NCI-H2081 (cell line): ENCODE measurements around the gene H6PD.
A peak's percentile ranks its signal among the peaks of the same experiment; 100 is the strongest.

Experiments
- DNase-seq, 2 experiments: peaks; one replicate each; lab custom pipeline; 2025; lab: John Stamatoyannopoulos, UW

Gene H6PD

GRCh38 chr1:9279172-9279840, 44.7 kb downstream of the H6PD start:
- DNase-seq, result no peak

DNA sequence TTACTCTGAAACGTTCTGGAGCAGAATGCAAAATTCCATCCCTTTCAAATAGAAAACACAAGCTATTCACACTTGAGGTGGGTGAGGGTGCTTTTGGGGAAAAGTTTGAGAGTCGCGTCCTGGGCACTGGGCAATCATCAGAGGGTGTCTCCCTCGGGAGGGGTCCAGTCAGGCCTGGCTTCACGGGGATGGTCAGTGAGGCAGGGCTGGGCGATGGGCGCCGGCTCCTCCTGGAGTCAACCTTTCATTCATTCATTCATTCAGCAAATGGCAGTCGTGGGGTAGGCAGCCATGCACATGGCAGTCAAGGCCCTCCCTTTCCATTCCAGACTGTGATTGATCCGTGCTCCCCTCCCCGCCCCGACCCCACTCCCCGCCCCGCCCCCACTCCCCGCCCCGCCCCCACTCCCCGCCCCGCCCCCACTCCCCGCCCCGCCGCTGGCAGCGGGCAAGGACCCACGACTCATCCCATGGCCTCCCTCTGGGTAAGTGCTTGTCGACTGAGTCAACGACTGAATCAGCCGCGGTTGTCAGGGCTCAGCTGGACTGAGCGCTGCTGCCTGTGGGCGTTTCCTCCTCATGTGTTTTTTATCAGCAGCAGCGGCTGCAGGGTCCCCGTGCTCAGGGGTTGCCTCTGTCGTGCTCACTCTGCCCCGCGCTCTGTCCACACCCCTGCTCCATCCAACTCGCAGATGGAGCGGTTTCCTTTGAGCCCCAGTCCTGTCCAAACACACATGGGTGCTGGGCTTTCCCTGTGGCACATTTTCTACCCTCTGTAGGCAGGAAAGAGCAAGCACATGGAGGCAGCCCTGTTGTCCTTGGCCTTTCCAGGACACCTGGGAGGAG, 45.7 kb downstream of the H6PD start:
- no peak for DNase-seq

GRCh38 chr1:9281071-9281827, 46.7 kb downstream of the H6PD start:
- no peak for DNase-seq

DNA sequence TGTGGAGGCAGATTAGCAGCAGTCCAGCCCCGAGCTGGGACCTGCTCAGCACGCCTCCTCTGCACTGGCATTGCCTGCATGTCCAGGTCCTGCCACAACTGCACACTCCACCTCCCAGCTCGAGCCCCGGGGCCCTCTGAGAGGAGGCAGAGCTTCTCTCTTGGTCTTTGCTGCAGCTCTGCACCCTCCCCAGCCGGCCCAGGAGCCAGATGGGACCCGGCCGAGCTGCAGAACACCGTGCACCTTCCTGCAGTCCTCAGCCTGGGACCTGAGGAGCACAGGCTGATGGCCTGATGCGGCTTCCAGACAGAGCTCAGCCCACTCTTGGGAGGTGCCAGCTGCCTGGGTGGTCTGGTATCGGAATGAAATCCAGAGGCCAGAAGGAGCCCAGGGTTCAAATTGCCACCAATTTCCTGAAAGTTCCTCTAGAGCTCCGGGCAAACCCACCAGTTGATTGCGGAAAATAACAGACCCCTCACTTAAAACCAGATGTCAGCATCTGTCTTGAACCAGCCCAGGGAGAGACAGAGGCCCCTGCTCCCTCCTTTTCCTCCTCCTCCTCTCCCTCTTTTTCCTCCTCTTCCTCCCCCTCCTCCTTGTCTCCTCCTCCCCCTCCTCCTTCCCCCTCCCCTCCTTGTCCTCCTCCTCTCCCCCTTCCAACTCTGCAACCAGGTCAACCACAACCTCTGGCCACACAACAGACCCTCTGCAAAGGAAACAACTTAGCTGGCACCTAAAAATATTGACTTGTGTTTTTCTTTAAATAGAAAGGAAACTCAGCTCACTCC, 47.5 kb downstream of the H6PD start:
- DNase-seq, result no peak

- DNase-seq, result no peak
These were observed 48.1 kb downstream of the H6PD start for GRCh38 chr1:9282696-9282955.

DNA sequence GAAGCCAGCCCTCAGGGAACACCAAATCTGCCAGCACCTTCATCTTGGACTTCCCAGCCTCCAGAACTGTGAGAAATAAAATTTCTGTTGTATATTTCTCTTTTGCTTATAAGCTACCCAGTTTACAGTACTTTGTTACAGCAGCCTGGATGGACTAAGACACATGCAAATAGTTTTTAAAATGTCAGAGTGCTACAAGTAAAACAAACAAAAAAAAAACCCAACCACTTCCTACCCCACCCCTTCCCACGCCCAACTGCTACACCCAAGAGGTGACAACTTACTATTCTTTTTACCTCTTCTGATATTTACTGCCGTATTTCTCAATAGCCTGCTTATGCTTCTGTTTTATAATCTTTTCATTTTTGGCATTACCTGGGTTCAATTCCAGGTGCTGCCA, 49.5 kb downstream of the H6PD start:
- DNase-seq, result no peak

- DNase-seq, result no peak
These were observed 52.0 kb downstream of the H6PD start for GRCh38 chr1:9286556-9286955.

DNA sequence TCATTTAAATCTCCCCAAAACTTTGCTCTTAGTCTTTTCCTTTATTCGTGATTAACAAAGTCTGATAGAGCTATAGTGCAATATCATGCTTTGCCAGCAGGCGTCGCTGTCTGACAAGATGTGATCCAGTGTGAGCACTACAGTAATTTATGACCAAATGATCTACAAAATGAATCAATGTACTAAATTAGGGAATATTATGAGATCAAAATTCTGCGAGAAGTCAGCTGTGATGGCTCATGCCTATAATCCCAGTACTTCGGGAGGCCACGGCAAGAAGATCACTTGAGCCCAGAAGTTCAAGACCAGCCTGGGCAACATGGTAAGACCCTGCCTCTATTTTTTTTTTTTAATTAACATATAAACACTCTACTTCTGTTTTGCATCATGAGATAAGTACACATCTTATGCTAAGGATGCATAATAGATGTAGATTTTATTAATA, 54.5 kb downstream of the H6PD start:
- peak; percentile 29 to 68 for DNase-seq

DNA sequence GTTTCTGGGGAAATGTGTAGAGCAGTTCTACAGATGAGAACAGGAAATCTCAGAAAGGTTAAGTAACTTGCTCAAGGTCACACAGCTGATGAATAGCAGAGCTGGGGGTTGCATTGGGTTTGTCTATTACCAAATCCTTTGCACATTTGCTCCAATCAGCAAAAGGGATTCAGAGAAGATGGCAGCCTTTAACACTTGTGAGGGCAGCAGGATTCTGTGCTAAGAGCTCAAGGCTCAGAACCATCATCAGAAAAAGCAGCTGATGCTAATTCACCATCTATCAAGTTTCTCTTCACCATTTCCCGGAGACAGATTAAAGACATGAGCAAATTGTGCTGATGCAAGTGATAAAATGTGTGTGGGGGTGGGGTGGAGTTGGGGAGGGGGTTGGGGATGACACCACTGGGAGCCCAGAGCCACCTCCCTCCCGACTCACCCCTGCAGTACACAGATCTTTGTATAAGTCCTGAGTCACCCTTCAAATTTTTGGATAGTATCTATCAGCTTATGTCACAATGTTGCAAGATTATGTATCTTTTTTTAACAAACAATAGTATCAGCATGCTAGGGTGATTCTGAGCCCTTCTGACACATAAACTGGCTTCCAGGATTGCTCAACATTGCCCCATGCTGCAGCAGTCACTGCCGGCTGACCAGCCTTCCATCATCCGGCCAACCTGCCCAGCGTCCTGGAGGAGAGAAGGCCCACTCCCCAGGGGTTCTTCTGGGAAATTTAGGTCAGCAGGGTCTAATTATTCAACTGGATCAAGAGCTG, 55.3 kb downstream of the H6PD start:
- DNase-seq, result no peak

DNA sequence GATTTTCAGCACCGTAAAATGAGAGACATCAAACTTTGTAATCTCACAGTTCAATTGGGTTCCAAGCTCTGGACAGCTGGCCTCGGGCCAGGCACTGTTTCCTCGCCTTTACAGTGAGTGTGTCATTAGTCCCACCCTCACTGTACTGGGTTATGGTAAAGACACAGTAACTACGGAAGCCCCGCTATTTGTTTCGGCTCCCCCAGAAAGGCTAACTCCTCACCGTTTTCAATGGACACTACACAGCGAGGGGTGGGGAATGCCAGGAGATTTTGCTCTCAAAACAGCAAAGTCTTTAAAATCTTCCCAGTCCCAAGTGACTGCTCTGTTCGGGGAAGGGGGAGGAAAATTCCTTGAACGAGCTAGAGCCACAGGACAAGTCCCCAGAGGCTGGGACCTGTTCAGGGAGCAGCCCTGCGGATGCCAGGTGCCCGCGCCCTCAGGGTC, 57.4 kb downstream of the H6PD start:
- no peak for DNase-seq

DNA sequence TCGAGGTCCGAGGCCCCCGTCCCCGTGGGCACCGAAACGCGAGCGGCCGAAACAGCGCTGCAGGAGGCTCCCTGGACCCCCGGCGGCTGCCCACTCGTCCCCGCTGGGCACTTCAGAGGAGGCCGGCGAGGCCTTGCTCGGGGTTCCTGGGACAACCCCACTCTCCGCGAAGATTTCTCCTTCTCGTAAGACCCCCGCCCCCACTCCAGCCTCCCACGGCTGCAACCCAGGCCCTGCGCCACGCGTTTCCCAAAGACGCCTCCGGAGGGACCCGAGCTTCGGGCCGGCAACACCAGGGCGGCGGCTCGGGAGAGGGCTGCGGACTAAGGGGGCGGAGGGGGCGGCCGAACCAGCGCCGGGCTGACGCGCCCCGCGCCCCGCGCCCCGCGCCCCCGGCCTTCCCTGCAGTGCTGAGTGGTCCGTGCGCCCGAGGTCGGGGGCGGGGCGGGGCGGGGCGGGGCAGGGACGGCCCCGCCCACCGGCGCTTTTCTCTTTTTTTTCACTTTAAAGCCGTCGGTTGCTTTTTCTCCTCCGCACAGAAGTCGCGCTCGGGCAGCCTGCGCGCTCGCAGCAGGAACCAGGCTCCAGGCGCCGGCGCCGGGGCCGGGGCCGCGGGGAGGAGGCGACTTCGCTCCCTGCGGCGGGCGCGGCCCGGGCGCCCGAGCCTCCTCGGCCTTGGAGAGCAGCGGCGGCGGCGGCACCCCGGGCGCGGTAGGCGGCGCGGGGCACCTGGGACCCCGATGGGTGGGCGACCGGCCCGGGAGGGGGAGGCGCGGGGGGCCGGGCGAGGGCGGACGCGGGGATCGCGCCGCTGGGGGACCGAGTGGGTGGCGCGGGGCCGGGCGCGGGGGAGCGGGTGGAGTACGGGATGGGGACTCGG, 58.0 kb downstream of the H6PD start, which contains the start of gene SPSB1:
TSS of gene SPSB1 (plus strand) at position 534 of the 880 bp plus-strand sequence. CDS start 62,998 bp downstream, outside the sequence.
- peak; percentile 33 to 67 for DNase-seq

GRCh38 chr1:9293241-9293532, 58.6 kb downstream of the H6PD start:
- no peak for DNase-seq

- no peak for DNase-seq
These were observed 59.2 kb downstream of the H6PD start for GRCh38 chr1:9293533-9294404.

GRCh38 chr1:9294405-9294773, 59.8 kb downstream of the H6PD start:
- DNase-seq, result no peak

- no peak for DNase-seq
These were observed 60.5 kb downstream of the H6PD start for GRCh38 chr1:9294910-9295636.

- DNase-seq, result no peak
These were observed 61.3 kb downstream of the H6PD start for GRCh38 chr1:9295884-9296283.

- DNase-seq, result no peak
These were observed 62.3 kb downstream of the H6PD start for GRCh38 chr1:9296850-9297249.

DNA sequence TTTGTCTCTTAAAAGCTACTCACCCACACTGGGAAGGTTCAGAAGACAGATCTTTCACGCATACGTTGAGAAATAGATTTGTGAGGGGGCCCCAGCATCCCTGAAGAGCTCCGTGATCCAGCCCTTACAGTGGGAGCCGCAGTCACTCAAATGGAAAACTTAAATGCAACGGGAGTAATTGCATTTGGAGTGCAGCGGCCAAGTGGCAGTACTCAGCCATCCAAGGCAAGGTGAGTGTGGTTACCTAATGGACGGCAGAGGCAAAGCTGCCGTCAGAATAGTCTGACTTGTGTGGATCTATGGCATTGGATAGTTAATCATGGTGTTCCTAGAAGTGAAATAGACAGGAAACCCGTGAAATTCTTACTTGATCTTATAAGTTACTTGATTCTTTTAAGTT, 63.3 kb downstream of the H6PD start:
- no peak for DNase-seq

- no peak for DNase-seq
These were observed 63.7 kb downstream of the H6PD start for GRCh38 chr1:9298282-9298681.
